Adrenal gland (tissue), 12 donors: ENCODE results near the gene ENTHD1. TPM values are rescaled to one million over a fixed set of nuclear protein-coding genes. Genes with fewer than 3 reads are reported as not detected.
A peak's percentile ranks its signal among the peaks of the same experiment; 100 is the strongest.

Experiments
- DNase-seq, 7 donors: peaks; one replicate each; pipeline ENCODE4 v3.0.0-alpha.2; 2019 to 2020
- H3K27ac ChIP-seq, 5 donors: fragments of 200-600 bp; sonication (generic) in 4 of 5; 1 replicate in 3 of 5; 2 replicates in 2 of 5; pipeline versions ENCODE4 v1.5.1 to v1.8.0; 2016 to 2020; ENCODE audit warnings: mild to moderate bottlenecking in 1 of 5
- H3K27me3 ChIP-seq: fragments of 200-600 bp; 2 replicates; pipeline ENCODE4 v1.8.0; 2021
- H3K36me3 ChIP-seq, 2 donors: fragments of 200-600 bp; replicated peaks in 1 of 2; 1 replicate in 1 of 2; 2 replicates in 1 of 2; pipeline versions ENCODE4 v1.5.1 to v1.8.0; 2018 to 2022
- H3K4me1 ChIP-seq, 2 donors: fragments of 200-600 bp; replicated peaks in 1 of 2; 1 replicate in 1 of 2; 2 replicates in 1 of 2; pipeline versions ENCODE4 v1.5.1 to v1.8.0; 2018 to 2021
- H3K4me3 ChIP-seq, 4 donors: fragments of 200-600 bp; sonication (generic) in 3 of 4; one replicate each; pipeline ENCODE4 v1.5.1; 2016 to 2018
- H3K9me3 ChIP-seq, 3 donors: fragments of 200-600 bp; sonication (generic) in 1 of 3; replicated peaks in 1 of 3; 1 replicate in 2 of 3; 2 replicates in 1 of 3; pipeline versions ENCODE4 v1.5.1 to v1.8.0; 2016 to 2021
- POLR2A ChIP-seq, 2 donors: fragments of 450-650 bp; IDR thresholded peaks; one replicate each; pipeline ENCODE4 v1.6.1; 2017; ENCODE audit warnings: antibody characterized with exemption in 2 of 2, mild to moderate bottlenecking in 2 of 2, moderate library complexity in 1 of 2
- WGBS, 4 donors: extraction: QIAGEN DNeasy Blood & Tissue Kit in 2 of 4; methylation state at CpG; one replicate each; pipeline versions ENCODE4 v1.1.5 to v1.1.7; 2013 to 2017; 5-methylcytosine and 5-hydroxymethylcytosine counted together
- intact Hi-C, 2 donors: fragments of 100-400 bp; cut with DNase I; formaldehyde crosslinking; loops; one replicate each; pipeline versions ENCODE4 v1.14.1 to v1.15.0; 2022 to 2023
- polyA plus RNA-seq, 3 donors: library from polyadenylated mRNA; stranded (reverse); fragments of 200-250 nt in 2 of 3; fragments of 350-450 nt in 1 of 3; fragmentation: Illumina TruSeq in 1 of 3; extraction: RNeasy Lipid Tissue Mini Kit (QIAGEN cat#74804) in 1 of 3; gene quantifications; one replicate each; pipeline ENCODE4 v1.2.3, GENCODE V29; 2013 to 2014
- total RNA-seq, 9 donors: library from RNA; depleted of rRNA in 4 of 9; stranded (reverse); fragments of >200 nt in 4 of 9; fragments of 120-200 nt in 1 of 9; fragmentation: NEBNext Ultra II Directional in 1 of 9; extraction: Animal tissue kit (Norgen Biotek cat#: 25700) in 1 of 9; gene quantifications; one replicate each; pipeline versions ENCODE4 v1.1.0 to v1.2.4, GENCODE V29; 2013 to 2023
- TF ChIP-seq, protein P1 (sequence below), 6 experiments: fragments of 450-650 bp in 4 of 6; fragments of 200-600 bp in 2 of 6; sonication (generic) in 1 of 6; IDR thresholded peaks; 1 replicate in 5 of 6; 2 replicates in 1 of 6; pipeline versions ENCODE4 v1.5.1 to v1.8.0; 2016 to 2021; ENCODE audit warnings: antibody characterized with exemption in 6 of 6, mild to moderate bottlenecking in 2 of 6, moderate library complexity in 1 of 6
- donor health status: healthy with polysubstance abuse.
- donor health status: Bipolar disorder and iron deficiency.
- donor health status: DM: yes; HTN: yes; CAD: no.
- donor health status: DM: no; HTN: no; CAD: no.
- donor health status: DM: no; HTN: no; CAD: no.
- donor health status: DM: yes; HTN: yes; CAD: no.

ENTHD1 gene
- total and polyA plus RNA-seq, 12 donors = 0.07 TPM; not detected in 11

DNA sequence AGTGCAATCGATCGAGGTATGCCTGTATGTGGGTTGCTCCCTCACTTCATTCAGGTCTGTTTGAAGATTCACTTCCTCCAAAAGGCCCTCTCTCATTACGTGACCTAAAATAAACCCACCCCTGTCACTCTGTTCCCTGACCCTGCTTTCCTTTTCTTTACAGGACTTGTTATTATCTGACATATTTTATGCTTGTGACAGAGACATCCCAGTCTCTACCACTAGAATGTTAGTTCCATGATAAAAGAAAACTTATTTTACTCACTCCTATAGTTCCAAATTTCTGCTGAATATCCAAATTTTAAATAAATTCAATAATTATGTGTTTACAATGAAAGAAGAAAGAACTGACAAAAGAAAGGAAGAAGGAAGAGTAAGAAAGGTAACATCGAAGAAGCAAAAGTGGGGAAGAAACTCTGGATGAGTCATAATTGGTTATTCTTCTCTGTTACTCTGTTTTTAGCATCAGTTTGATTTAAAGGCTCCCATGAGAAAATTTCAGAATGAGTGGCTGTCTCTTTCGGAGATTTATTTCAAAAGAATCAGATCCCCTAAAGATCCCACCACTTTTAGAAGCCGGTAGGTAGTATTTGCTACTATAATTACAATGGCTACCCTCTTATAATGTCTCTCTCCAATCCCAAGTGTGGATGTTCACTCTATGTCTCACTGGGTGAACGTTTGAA lies 33.5 kb downstream of the ENTHD1 start:
- no peaks in the 10 kb centered on the region for H3K4me1 ChIP-seq
- H3K36me3 ChIP-seq = no peaks in the 10 kb centered on the region
- TF ChIP-seq POLR2A (IDR thresholded peaks at IDR 0.05) = no peak
- TF ChIP-seq, protein P1, sequence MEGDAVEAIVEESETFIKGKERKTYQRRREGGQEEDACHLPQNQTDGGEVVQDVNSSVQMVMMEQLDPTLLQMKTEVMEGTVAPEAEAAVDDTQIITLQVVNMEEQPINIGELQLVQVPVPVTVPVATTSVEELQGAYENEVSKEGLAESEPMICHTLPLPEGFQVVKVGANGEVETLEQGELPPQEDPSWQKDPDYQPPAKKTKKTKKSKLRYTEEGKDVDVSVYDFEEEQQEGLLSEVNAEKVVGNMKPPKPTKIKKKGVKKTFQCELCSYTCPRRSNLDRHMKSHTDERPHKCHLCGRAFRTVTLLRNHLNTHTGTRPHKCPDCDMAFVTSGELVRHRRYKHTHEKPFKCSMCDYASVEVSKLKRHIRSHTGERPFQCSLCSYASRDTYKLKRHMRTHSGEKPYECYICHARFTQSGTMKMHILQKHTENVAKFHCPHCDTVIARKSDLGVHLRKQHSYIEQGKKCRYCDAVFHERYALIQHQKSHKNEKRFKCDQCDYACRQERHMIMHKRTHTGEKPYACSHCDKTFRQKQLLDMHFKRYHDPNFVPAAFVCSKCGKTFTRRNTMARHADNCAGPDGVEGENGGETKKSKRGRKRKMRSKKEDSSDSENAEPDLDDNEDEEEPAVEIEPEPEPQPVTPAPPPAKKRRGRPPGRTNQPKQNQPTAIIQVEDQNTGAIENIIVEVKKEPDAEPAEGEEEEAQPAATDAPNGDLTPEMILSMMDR (IDR thresholded peaks at IDR 0.05) = no peak
- H3K27ac ChIP-seq = no peak overlapping the region
- intact Hi-C loops = no loop called here
- 60 to 72% (median 64%) methylated on average over 7 of the region's 7 CpGs for WGBS, 4 donors
- no peaks in the 10 kb centered on the region for H3K9me3 ChIP-seq
- peaks cover 5% of the 10 kb centered on the region for H3K27me3 ChIP-seq
- H3K4me3 ChIP-seq = no peak overlapping the region
- DNase-seq = no peak

DNA sequence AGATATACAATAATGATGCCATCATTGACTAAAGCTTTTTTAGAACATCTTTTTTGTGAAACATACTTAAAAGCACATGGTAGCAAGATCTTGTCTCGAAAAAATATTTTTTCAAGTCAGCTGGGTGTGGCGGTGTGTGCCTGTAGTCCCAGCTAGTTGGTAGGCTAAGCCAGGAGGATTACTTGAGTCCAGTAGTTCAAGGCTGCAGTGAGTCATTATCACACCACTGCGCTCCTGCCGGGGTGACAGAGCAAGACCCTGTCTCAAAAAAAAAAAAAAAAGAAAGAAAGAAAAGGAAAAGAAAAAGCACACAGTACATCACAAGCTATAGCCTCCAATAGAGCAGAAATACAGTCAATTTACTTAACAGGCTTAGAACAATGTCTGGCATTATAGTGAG lies 37.0 kb downstream of the ENTHD1 start:
- peaks cover 5% of the 10 kb centered on the region for H3K27me3 ChIP-seq
- no peak overlapping the region for H3K4me3 ChIP-seq
- no peak overlapping the region for H3K27ac ChIP-seq
- TF ChIP-seq POLR2A (IDR thresholded peaks at IDR 0.05) = no peak
- TF ChIP-seq, protein P1 (IDR thresholded peaks at IDR 0.05) = no peak
- H3K9me3 ChIP-seq = no peaks in the 10 kb centered on the region
- intact Hi-C loops = no loop called here
- no peaks in the 10 kb centered on the region for H3K36me3 ChIP-seq
- H3K4me1 ChIP-seq = no peaks in the 10 kb centered on the region
- WGBS, 4 donors = 48 to 57% (median 51%) methylated on average over 4 of the region's 4 CpGs
- peak in 3 of 7 donors; percentile 3 to 25 (median 15) for DNase-seq

DNA sequence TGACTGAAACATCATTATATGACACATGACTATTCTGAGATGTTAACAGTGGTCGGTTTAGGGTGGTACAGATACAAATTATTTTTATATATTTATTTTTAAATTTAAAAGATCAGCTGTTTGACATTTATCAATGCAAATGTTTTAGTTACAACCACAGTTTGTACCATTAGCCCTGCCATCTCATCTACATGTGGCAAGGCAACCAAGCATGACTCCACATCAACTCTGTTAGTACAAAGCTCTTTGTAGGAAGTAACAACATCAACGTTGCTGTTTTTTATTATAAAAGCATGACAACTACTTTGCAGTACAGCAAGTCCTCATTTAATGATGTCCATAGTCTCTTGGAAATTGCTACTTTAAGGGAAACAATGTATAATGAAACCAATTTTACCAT lies 40.8 kb downstream of the ENTHD1 start:
- H3K4me1 ChIP-seq = no peaks in the 10 kb centered on the region
- TF ChIP-seq, protein P1 (IDR thresholded peaks at IDR 0.05) = no peak
- TF ChIP-seq POLR2A (IDR thresholded peaks at IDR 0.05) = no peak
- intact Hi-C loops = no loop called here
- no peak overlapping the region for H3K27ac ChIP-seq
- H3K4me3 ChIP-seq = no peak overlapping the region
- peaks cover 8% of the 10 kb centered on the region for H3K27me3 ChIP-seq
- H3K9me3 ChIP-seq = no peaks in the 10 kb centered on the region
- no peaks in the 10 kb centered on the region for H3K36me3 ChIP-seq
- no peak for DNase-seq
- WGBS, 4 donors = 60 to 72% (median 65%) methylated on average over 2 of the region's 2 CpGs

DNA sequence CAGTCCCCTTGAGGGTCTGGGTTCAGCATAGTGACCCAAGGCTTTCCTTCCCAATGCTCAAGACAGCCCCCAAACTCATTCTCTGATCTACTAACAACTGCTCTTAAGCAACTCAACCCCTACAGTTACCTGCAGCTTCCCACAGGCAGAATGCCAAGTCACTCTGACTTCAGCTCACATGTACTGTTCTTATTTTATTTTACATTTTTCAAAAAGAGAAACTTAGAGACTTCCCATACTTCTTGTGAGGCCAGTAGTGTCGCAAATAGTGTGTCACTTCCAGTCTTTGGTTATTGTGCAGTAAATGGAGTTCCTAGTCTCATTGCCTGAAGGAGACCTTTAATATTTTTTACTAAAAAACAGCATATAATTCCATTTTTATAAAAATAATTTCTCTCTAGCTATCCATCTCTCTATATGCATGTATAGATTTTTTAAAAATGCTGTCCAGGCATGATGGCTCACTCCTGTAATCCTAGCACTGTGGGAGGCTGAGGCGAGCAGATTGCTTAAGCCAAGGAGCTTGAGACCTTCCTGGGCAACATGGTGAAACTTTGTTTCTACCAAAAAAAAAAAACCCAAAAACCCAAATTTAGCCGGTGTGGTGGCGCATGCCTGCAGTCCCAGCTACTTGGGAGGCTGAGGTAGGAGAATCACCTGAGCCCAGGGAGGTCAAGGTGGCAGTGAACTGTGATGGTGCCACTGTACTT lies 41.8 kb downstream of the ENTHD1 start:
- WGBS, 4 donors = 82 to 91% (median 87%) methylated on average over 4 of the region's 4 CpGs
- no peaks in the 10 kb centered on the region for H3K4me1 ChIP-seq
- intact Hi-C loops = no loop called here

More for the DNA sequence above, 41.8 kb downstream of the ENTHD1 start:
- H3K27me3 ChIP-seq = peaks cover 8% of the 10 kb centered on the region
- no peak overlapping the region for H3K4me3 ChIP-seq
- no peak for DNase-seq
- TF ChIP-seq POLR2A (IDR thresholded peaks at IDR 0.05) = no peak
- TF ChIP-seq, protein P1 (IDR thresholded peaks at IDR 0.05) = no peak
- H3K9me3 ChIP-seq = no peaks in the 10 kb centered on the region
- H3K27ac ChIP-seq = no peak overlapping the region
- no peaks in the 10 kb centered on the region for H3K36me3 ChIP-seq
